CD4-positive, alpha-beta T cell treated with Interleukin-17A for 1 hour (primary cell): ENCODE measurements around the gene FGF14.

Source experiments
- DNase-seq: peaks from one replicate; pipeline ENCODE4 v3.0.0-alpha.2; 2020

The FGF14 gene

DNA sequence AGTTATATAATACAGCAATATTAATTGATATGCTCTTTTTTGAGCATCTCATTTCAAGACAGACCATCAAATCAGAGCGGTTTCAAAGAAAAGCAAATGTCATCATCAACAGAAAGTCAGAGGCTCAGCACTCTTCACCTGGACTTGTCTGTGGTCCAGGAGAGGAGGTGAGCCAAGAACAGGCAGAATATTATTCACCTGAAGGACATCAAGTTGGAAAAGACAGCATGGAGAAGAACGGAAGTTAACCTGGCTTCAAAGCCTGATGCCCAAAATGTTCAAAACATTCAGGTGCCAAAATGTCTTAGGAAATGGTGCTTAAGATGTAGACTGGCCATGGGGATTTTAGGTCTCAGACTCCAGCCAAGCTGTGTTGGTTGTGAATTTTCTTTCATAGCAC is 40.7 kb downstream of the FGF14 start:
- no peak for DNase-seq

DNA sequence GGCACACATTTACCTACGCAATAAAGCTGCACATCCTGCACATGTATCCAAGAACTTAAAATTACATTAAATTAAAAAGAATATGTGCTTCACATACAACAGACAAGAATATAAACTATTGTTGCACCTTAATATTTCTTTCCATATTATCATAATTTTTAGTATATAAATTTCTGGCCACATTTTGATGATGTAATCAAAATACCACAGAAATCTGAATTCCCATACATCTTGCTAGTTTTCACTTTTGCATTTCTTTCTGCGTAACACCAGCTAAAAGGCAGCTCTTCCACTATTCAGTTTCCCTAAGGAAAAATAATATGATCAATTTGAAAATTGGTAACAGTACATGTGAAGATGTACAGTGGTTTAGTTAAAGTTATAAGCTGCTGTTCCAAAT is 42.6 kb downstream of the FGF14 start:
- no peak for DNase-seq

DNA sequence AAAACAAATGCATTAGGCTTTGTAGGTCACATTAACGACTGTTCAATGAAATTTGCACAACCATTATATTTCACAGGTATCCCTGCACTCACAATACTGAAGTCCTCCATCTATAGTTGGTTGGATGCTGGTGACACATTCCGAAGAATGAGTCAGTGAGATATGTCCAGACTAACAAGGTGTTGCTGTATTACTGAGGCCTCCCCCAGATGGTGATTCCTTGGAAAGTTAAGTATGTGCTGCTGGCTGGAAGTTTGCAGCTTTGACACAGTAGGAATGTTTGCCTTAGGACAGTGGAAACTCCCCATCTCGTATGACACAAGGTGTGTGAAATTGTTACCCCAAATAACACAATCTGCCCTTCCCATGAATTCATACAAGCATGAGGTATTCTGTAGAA is 46.6 kb downstream of the FGF14 start:
- no peak for DNase-seq

DNA sequence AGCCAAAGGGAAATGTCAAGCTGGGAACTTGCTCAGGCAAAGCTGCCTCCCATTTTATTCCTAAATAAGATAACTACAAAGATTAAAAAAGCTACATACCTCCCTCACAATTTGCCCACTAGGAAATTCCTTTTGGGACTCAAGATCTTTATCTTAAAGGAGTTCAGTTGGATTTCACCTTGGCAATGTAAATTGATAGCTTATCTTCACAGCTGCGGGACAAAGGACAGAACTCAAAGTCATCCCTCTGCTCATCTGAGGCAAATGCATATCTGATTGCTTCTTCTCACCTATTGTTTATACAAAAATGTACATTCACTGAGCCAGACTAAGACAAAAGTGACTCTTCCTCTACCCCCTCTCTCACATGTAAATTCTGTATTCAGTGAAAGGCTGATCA is 47.8 kb downstream of the FGF14 start:
- DNase-seq, result no peak

DNA sequence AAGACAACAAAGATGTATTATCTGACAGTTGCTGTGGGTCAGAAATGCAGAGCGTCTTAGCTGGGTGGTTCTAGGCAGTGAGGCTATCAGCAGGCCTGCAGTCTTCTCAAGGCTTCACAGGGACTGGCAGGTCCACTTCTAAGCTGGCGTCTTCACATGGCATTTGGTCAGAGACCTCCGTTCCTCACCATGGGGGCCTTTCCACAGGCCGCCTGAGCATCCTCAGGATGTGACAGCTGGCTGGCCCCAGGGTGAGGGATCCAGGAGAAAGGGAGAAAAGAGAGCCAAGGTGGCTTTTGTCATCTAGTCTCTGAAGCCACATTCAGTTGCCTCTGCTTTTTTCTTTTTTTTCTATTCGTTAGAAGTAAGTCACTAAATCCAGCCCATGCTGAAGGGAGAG is 50.3 kb downstream of the FGF14 start:
- no peak for DNase-seq

DNA sequence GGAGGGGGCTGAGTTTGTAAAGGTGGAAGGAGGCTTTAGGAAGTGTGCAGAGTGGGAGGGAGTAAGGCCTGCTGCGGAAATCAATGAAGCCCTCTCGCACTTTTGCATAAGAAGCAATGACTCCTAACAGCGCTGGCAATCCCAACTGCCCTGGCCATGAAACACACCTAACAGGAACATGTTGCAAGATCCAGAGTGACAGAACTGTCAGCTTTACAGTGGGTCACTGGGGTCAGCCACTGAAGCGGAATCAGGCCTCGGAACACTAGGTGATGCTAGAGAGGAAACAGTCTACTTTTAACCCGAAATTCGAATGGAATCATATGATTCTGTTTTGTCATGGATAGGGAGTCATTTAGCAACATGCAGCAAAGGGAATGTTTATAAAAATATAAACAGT is 54.4 kb downstream of the FGF14 start:
- no peak for DNase-seq

DNA sequence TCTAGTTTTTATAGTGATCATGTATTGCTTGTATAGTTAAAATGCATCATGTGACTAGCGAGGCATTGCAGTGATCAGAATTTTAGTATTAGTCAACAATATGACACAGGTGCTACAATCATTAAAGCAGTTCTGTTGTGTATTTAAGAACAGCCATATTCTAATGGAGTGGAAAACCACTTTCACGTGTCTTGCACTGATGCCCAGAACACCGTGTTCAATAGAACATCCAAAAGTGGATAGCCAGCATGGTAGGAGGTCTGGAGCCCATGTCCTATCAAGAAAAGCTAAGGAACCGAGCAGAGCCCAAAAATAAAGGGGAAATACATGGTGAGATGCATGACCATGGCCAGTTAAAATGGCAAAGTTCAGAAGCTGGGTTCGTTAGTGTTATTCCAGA is 55.1 kb downstream of the FGF14 start:
- no peak for DNase-seq

DNA sequence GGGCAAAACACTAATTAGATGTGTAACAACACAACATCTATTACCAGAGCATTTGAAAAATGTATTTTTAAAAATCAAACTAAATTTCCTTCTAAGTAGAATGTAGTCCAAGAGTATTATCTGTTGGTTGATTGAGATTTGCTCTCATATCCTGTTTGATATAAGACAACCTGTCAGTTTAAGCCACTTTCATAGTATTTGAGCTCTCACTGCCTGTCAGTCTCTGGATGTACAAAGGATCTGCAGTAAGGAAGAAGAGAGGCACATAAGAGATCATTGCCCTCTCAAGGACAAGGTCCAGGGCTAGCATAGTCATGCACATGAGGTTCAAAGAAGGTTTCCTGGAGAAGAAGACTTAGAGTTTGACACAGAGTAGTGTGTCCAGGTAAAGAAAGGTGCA is 57.4 kb downstream of the FGF14 start:
- DNase-seq, result no peak

DNA sequence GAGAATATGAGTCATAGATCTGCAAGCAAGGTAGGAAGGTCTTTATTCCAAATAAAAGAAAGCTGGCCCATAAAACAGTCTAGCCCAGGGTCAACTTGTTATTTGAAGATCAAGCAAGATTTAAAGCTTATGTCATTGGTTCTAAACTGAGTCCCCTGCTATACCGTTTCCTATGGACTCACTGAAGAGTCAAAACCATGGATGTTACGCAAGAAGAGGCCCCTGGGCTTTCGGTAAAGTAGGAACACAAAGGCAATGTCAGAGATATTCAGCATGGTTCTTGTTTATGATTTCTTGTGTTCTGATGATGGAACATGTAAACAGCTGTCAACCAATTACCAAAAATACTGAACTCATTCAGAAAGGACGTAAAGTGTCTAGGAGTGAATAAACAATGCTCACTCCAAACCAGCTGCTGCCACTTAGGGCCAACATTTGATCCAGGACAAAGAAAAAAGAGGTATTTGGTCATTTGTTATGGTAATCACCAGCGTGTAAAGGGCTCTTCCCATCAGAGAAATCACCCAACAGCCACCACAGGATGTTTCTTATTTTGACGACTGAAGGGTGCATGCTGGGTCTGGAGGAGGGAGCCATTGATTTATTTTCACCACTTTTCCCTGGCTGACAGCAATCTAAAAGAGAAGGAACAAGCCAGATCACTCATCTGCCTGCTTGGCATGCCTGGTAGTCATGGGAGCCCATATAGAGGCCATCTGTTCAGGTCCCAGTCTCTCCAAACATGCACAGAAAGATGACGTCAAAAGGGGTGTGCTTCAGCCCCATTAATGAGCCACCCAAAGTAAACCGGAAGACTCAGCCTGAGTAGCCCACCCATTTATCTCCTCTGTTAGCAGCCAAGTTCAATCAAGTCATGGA is 68.3 kb downstream of the FGF14 start:
- no peak for DNase-seq

DNA sequence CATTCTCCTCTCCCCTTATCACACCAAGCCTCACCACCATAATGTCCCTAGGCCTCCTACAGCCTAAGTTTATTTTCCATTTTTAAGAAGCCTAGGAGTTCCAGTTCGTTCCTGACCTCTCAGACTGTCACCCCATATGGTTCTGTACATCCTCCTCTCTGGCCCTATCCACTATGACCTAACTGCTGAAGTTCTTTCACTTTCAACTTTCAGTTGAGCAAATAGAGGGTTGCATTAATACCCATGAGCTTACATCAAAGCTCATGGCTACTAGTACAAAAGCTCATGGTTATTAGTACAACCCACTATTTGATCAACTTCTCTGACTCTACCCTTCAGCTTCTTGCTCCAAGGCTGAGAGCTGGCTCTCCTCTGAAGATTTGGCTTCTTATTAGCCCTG is 72.9 kb downstream of the FGF14 start:
- DNase-seq, result no peak

DNA sequence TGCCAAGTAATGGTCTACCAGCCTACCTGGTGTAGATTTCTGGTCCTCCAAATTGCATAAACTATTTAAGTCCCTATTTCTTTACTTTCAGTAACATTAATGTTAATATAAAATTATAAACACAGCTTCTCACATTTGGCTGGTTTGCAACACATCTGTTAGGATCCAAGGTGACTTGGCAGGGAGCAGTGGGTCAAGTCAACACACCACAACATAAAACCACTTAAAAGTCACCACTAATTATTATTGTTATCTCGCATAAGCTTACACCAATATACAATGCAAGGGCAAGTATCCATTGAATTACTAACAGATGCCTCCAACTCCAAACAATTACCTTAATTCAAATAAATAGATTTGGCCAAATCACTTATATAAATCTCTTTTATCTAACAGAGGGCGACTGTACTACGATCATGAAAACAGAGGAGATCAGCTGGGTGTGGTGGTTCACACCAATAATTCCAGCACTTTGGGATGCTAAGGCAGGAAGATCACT is 74.7 kb downstream of the FGF14 start:
- DNase-seq, result no peak

DNA sequence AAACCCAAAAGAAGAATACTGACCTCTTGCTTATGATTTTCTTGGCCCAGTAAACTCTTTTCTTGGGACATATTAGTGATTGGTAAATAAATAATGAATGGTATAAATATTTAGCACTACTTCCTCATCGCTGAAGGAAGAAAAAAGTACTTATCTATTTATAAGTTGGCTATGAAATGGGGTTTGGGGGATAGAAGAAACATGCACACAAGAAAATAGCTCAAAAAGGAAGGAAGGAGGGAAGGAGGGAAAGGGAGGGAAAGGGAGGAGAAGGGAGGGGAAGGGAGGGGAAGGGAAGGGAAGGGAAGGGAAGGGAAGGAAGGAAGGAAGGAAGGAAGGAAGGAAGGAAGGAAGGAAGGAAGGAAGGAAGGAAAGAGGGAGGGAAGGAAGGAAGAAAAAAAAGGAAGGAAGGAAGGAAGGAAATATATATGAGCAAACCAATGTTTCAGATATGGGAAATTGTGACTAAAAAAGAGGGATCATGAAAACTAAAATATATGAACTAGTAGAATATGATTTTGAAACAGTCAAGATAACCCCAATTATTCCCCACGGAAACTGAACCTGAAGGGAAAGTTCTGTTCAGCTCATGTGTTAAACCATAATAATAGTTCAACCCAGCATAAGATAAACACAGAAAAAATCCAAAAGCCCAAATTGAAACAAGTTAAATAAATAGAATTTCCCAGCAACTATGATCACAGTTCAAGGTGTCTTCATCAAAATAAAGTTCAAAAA is 75.3 kb downstream of the FGF14 start:
- no peak for DNase-seq

DNA sequence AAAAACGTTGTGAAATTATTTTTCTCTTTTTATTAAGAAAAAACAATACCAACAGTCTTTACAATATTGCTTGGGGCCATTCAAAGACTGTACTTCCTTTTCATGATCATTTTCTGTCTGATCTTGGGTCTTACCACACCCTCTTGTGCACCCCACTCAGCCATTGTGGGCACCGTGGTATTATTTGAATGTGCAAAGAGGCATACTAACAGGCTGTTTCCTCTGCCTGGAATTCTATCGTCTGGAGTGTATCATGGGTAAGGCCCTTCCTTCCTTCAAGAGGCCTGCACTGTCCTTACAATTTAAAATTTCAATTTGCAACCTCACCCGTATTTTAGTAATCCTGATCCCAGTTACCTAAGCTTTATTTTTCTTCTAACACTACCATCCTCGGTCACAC is 76.5 kb downstream of the FGF14 start:
- DNase-seq, result no peak

DNA sequence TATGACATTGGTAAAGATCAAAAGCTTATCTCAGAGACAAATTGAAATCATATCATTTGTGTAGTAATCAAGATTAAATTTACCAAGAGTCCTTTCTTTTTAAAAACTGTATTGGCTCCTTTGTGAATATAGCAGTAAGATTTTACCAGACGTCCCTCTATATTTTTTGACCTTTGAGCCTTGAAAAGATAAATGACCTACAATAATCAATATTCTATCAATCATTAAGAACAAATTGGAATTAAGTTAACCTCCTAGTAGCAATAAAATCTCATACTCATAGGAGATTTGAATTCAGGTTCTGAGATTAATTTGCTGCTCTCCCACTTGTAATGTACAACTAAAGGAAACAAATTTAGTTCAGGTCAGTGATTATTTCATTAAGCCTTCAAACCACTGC is 78.3 kb downstream of the FGF14 start:
- no peak for DNase-seq

DNA sequence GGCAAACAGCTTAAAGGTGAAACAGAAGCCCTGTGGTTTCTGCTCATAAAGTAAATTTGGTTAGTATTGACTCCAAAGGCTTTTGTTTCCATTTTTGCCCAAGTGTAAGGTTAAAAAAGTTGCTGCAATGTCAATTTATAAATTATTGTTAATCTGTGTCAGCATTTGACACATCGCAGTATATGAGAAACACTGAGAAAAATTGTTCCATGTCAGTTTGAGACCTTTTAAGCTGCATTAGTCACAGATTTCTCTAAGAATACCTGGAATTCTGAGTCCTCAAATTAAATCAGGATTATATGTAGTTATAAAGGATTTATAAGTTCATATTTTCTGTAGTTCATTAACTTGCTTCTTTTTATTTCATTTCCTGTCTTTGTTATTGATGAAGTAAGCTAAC is 78.8 kb downstream of the FGF14 start:
- no peak for DNase-seq

DNA sequence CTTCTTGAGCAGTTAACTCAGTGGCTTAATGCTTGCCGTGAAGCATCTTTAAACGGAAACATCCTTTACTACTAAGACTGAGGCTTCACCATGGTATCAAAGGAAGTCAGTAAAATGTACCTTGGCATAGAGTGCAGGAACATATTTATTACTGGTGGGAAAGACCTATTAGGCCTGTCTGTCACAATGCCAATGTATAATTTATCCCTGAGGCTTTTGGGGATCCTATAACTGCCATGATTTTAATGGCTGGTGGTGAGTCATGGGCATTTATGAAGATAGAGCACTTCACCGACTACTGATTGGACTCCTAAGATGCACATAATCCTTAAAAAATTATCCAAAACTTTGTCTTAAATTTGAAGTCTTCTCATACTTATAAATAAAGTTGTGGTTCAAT is 79.6 kb downstream of the FGF14 start:
- DNase-seq, result no peak

DNA sequence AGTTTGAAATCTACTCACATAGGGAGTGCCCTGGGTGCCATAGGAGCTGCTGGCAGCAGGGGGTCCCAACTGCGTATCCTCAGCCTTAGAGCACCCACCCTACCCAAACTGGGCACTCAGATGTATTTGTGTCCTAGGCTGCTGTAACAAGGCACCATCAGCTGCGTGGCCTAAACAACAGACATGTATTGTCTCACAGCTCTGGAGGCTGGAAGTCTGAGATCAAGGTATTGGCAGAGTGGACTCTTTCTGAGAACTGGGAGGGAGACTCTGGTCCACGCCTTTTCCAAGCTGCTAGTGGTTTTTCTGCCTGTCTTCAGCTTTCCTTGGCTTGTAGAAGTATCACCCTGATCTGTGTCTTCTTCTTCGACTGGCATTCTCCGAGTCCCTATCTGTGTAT is 83.6 kb downstream of the FGF14 start:
- DNase-seq, result no peak

DNA sequence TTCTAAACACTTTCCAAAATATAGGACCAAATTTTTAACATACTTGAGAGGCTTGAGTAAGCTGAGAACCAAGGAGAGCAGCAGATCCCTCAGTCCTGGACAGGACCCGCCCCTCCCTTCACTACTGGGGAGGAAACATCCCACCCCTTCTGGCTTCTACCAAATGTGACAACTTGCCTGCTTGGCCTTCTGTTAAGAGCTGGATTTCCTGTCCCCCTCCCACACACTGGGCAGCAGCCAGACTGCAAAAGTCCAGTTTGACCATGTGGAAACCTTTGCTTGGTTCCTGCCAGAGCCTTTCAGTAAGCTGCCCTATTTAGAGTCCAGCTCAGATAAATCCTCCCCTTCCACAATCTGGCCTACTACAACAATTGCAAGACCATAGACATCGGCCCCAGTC is 84.3 kb downstream of the FGF14 start:
- no peak for DNase-seq

DNA sequence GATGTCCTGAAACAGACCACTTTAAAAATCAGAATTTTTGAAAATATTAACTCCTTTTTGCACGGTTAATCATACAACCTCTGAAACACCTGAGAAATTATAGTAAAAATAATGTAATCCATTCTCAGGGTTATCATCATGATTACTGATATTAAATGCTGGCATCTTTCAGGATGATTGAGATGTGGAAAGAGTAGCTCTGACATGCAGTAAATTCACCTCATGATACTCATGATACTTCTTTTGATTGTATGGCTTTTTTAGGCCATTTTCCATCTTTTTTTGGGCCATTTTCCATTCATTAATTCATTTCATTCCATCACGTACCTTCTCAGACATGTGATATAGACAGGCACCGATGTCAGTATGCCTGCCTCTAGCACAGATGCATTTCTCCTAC is 85.1 kb downstream of the FGF14 start:
- DNase-seq, result no peak

DNA sequence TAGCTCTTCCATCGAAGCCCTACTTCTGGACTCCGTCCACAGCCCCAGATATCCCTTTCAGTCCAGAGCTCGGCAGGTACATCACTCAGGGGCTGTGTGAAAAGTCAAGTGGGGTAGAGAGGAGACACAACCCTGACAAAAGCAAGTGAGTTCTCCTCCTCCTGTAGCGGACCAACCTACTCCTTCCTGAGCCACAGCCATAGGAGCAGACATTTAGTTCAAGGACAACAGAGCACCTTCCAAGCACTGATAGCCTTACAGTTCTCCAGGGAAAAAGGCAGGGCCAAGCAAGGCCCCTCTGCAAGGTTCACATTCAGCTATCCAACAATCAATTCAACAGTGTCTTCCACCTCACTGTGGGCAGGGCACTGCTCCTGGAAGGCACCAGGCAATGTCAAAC is 89.0 kb downstream of the FGF14 start:
- DNase-seq, result no peak

DNA sequence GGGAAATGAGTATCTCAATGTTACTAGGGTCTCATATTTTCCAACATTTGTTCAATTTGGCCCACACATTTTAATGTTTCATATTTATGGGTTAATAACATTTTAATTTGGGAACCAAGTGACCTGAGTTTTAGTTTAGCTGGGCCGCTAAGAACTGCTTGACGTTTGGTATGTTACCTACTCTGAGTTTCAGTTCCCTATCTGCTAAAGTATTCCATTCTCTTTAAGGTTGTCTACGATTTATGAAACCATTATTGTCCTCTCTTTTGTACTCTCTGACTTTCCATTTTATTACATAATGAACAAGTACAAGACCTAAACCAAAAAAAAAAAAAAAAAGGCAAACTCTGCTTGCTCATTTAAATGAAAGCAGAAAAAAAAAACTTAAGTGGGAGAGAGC is 89.9 kb downstream of the FGF14 start:
- DNase-seq, result no peak

DNA sequence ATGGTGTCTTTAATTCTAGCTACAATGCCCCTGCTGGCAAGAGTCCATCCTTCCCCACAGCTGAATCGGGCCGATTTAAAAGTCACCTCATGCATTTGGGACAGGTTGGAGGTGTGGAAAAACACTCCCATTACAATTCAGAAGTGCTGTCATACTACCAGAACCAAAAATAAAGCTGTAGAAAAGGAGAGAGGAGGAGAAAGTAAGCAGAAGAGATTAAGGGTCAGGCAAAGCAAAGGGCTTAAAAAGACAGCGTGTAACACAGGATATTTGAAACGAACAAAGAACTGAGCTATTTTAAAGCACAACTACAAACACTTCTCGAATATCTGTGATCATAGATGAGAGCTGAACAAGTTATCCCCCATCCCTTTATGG is 90.4 kb downstream of the FGF14 start:
- DNase-seq, result no peak

DNA sequence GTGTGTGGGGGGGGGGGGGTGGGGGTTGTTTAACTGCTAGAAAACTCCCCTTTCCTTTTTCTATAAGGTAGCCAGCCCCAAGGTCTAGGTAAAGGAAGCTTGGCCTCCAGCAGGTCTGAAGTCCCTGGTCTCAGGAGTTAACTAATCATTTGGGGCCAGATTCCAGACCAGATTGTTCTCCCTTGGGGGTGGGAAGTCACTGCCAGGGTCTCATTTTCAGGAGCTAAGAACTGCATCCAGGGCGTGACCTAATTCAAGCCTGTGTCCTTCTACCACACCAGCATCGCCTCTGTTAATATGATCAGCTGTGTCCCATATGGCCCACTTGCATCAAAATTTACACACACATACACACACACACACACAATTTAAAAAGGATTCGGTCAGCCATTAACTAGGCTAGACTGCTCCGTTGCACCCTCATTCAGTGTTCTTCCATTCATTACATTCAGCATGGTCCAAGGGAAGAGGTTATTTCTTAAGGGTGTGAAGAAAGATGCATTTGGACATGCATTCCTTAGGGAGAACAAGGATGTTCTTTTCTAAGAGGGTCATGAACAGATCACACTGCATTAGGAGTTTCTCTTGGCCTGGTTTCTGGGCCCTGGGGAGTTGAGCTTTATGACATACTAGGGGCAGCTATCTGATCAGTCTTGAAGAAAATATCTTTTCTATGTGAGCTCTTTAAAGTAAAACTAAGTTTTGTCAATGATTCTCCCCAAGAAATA is 91.0 kb downstream of the FGF14 start:
- DNase-seq, result no peak

DNA sequence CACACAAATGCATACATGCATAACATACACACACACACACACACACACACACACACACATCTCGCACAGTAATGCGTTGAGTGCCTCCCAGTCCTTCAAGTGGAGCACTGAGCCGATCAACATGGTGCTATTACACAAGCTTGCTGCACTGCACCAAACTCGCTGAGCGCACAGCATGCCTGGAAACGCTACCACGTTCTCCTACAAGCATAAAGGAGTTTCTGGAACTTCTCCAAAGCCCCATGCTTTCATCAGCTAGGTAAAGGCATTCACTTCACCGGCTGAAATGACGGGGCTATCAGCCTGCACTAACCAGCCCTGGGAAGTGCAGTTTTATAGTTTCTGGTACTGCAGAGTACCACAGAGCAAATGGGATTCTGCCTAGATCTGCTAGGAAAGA is 92.7 kb downstream of the FGF14 start:
- no peak for DNase-seq
